ENCODE results near the gene RAB4A. TPM values are rescaled to one million over a fixed set of nuclear protein-coding genes. Genes with fewer than 3 reads are reported as not detected.

The RAB4A gene
- polyA plus RNA-seq, 3 donors = 22.3 to 34.8 (median 34.5) TPM

GRCh38 chr1:229296541-229296941 lies 25.6 kb downstream of the RAB4A start:
- no peak overlapping the region for H3K27ac ChIP-seq (ENCODE audit: low read depth in 1 of 2, low read length in 2 of 2)
- H3K27ac Mint-ChIP-seq = no peak overlapping the region
- H3K36me3 Mint-ChIP-seq = peaks cover 55 to 59% of the 10 kb centered on the region in 2 donors
- peaks cover 0 to 2% (median 0%) of the 10 kb centered on the region in 7 donors for H3K9me3 Mint-ChIP-seq
- H3K4me2 ChIP-seq (replicated peaks; ENCODE audit: extremely low read depth, low read length, poor library complexity, severe bottlenecking) = no peak overlapping the region
- no peak overlapping the region for H3K4me3 ChIP-seq (replicated peaks in 1 of 3; ENCODE audit: low read depth in 2 of 3, low read length in 3 of 3)
- H3K9me3 ChIP-seq (replicated peaks in 1 of 2; ENCODE audit: control insufficient read depth in 1 of 2, insufficient read depth in 1 of 2, low read length in 2 of 2) = no peaks in the 10 kb centered on the region
- H3K27me3 Mint-ChIP-seq (ENCODE audit: low read depth in 3 of 3) = peaks cover 0 to 2% (median 0%) of the 10 kb centered on the region in 3 donors
- H3K4me1 ChIP-seq (ENCODE audit: control insufficient read depth in 1 of 2, insufficient read depth in 2 of 2, low read length in 2 of 2) = no peaks in the 10 kb centered on the region
- H2AFZ ChIP-seq (ENCODE audit: insufficient read depth, low read depth, low read length, poor library complexity, severe bottlenecking) = no peak overlapping the region
- H3K9ac ChIP-seq (ENCODE audit: insufficient read depth, low read length, poor library complexity, severe bottlenecking) = no peak overlapping the region
- WGBS (ENCODE audit: insufficient coverage) = 87% methylated on average over 3 of the region's 3 CpGs
- H4K20me1 ChIP-seq (ENCODE audit: insufficient read depth, low read length) = peaks cover 10% of the 10 kb centered on the region
- intact Hi-C loops (cut with micrococcal nuclease) = no loop called here
- no peak for DNase-seq
- H3K27me3 ChIP-seq (ENCODE audit: control insufficient read depth in 2 of 2, insufficient read depth in 2 of 2, low read length in 2 of 2) = no peaks in the 10 kb centered on the region
- TF ChIP-seq CTCF (IDR thresholded peaks at IDR 0.05) = no peak
- no peaks in the 10 kb centered on the region for H3K79me2 ChIP-seq (ENCODE audit: insufficient read depth, low read length)
- peaks cover 50 to 80% of the 10 kb centered on the region in 2 donors for H3K36me3 ChIP-seq (replicated peaks in 1 of 2; ENCODE audit: control insufficient read depth in 1 of 2, insufficient read depth in 2 of 2, low read length in 2 of 2)
- no peak overlapping the region for H3K4me3 Mint-ChIP-seq
- H3K4me1 Mint-ChIP-seq = no peaks in the 10 kb centered on the region

GRCh38 chr1:229297746-229298145 lies 26.8 kb downstream of the RAB4A start:
- Histone ChIP-seq H3K27ac (ENCODE audit: low read depth in 1 of 2, low read length in 2 of 2) (no peak overlapping the region), H3K4me3 (replicated peaks in 1 of 3; ENCODE audit: low read depth in 2 of 3, low read length in 3 of 3) (no peak overlapping the region), H3K36me3 (replicated peaks in 1 of 2; ENCODE audit: control insufficient read depth in 1 of 2, insufficient read depth in 2 of 2, low read length in 2 of 2) (peaks cover 54 to 80% of the 10 kb centered on the region in 2 donors), H3K27me3 (ENCODE audit: control insufficient read depth in 2 of 2, insufficient read depth in 2 of 2, low read length in 2 of 2) (no peaks in the 10 kb centered on the region), H3K9me3 (replicated peaks in 1 of 2; ENCODE audit: control insufficient read depth in 1 of 2, insufficient read depth in 1 of 2, low read length in 2 of 2) (no peaks in the 10 kb centered on the region), H3K9ac (ENCODE audit: insufficient read depth, low read length, poor library complexity, severe bottlenecking) (no peak overlapping the region), H2AFZ (ENCODE audit: insufficient read depth, low read depth, low read length, poor library complexity, severe bottlenecking) (no peak overlapping the region), H3K4me2 (replicated peaks; ENCODE audit: extremely low read depth, low read length, poor library complexity, severe bottlenecking) (no peak overlapping the region), H3K79me2 (ENCODE audit: insufficient read depth, low read length) (no peaks in the 10 kb centered on the region), H3K4me1 (ENCODE audit: control insufficient read depth in 1 of 2, insufficient read depth in 2 of 2, low read length in 2 of 2) (no peaks in the 10 kb centered on the region), H4K20me1 (ENCODE audit: insufficient read depth, low read length) (peaks cover 10% of the 10 kb centered on the region)
- peaks cover 0 to 2% (median 0%) of the 10 kb centered on the region in 7 donors for H3K9me3 Mint-ChIP-seq
- no CpG with 5 or more reads among the region's 1 CpG for WGBS (ENCODE audit: insufficient coverage)
- H3K4me3 Mint-ChIP-seq = no peak overlapping the region
- peaks cover 55 to 56% of the 10 kb centered on the region in 2 donors for H3K36me3 Mint-ChIP-seq
- peaks cover 0 to 2% (median 0%) of the 10 kb centered on the region in 3 donors for H3K27me3 Mint-ChIP-seq (ENCODE audit: low read depth in 3 of 3)
- no peak overlapping the region for H3K27ac Mint-ChIP-seq
- TF ChIP-seq CTCF (IDR thresholded peaks at IDR 0.05) = no peak
- intact Hi-C loops (cut with micrococcal nuclease) = no loop called here
- DNase-seq = no peak
- H3K4me1 Mint-ChIP-seq = no peaks in the 10 kb centered on the region

All from CD14-positive monocyte (primary cell).